Measurements from ENCODE around the gene SPTBN1. TPM values are rescaled to one million over a fixed set of nuclear protein-coding genes. Genes with fewer than 3 reads are reported as not detected.

Gene SPTBN1
- total and polyA plus RNA-seq, 2 of the 13 experiments (the other 11 are each of a cell fraction or from before 2014, with no cell fraction given), result 123 to 299 TPM

DNA sequence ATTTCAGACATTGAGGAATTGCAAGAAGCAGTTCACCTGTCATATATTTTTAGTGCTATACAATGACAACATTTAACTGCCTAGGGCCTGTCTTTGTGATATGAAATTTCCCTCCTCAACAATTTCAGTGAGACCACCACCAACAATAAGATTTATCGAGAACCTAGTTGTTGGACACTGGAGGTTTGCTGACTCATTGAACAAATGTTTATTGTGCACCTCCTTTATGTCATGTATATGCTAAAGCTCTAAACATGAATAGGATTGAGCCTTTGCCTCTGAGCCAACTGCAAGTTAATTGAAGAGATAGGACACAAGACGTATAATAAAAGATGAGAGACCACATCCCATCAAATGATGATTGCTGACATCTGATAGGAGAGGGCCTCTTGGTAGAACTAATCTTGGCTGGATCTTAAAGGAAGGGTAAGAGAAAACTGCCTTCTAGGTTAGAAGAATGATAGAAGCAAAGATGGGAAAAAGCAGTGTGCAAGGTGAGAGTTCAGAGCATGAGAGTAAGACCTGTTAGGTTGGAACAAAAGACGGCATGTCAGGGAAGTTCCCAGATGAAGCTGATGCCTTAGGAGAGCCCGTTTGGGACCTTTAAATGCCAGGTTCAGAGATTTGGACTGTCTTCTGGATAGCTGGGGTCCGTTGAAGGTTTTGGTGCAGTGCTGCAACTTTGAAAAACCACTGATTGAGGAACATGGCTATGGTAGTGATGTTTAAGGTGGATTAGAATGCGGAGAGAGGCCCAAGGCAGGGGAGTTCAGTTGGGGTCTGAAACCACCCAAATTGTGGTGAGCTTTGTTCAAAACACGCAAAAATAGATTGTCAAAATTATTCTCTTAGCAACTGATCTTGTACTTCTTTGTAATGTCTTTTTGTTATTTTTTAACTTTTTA is 134.3 kb downstream of the SPTBN1 start (continued):
- TF ChIP-seq SSRP1 (CRISPR knock-in tag; IDR thresholded peaks at IDR 0.05) (peak; percentile 49; the same call in 1 of the 2 replicates), ZNF549 (CRISPR knock-in tag; IDR thresholded peaks at IDR 0.05) (no peak), ZNF124 (CRISPR knock-in tag; IDR thresholded peaks at IDR 0.05) (0 out of 2 replicates have a peak, but pooled peaks have one; percentile 9), ZNF644 (CRISPR knock-in tag; IDR thresholded peaks at IDR 0.05; ENCODE audit: low read depth) (no peak), U2AF1 (optimal IDR thresholded peaks at IDR 0.05; ENCODE audit: low read depth, low read length) (no peak), PPARG (CRISPR knock-in tag; conservative IDR thresholded peaks at IDR 0.05) (no peak; the same call in 1 of the 2 replicates), DMAP1 (CRISPR knock-in tag; IDR thresholded peaks at IDR 0.05) (no peak; the same call in 1 of the 2 replicates), POLR2A (IDR thresholded peaks at IDR 0.05; ENCODE audit: insufficient read depth in 1 of 2, low read depth in 2 of 2, low read length in 2 of 2) (0 out of 4 replicates have a peak, but pooled peaks of 1 of the 2 experiments have one; percentile 19), ZMYM2 (CRISPR knock-in tag; IDR thresholded peaks at IDR 0.05) (0 out of 2 replicates have a peak, but pooled peaks have one; percentile 1), TAF15 (IDR thresholded peaks at IDR 0.05; ENCODE audit: low read depth, low read length, poor library complexity, severe bottlenecking) (no peak), HNF1B (CRISPR knock-in tag; IDR thresholded peaks at IDR 0.05) (0 out of 2 replicates have a peak, but pooled peaks have one; percentile 25)
- TF ChIP-seq, protein P1, sequence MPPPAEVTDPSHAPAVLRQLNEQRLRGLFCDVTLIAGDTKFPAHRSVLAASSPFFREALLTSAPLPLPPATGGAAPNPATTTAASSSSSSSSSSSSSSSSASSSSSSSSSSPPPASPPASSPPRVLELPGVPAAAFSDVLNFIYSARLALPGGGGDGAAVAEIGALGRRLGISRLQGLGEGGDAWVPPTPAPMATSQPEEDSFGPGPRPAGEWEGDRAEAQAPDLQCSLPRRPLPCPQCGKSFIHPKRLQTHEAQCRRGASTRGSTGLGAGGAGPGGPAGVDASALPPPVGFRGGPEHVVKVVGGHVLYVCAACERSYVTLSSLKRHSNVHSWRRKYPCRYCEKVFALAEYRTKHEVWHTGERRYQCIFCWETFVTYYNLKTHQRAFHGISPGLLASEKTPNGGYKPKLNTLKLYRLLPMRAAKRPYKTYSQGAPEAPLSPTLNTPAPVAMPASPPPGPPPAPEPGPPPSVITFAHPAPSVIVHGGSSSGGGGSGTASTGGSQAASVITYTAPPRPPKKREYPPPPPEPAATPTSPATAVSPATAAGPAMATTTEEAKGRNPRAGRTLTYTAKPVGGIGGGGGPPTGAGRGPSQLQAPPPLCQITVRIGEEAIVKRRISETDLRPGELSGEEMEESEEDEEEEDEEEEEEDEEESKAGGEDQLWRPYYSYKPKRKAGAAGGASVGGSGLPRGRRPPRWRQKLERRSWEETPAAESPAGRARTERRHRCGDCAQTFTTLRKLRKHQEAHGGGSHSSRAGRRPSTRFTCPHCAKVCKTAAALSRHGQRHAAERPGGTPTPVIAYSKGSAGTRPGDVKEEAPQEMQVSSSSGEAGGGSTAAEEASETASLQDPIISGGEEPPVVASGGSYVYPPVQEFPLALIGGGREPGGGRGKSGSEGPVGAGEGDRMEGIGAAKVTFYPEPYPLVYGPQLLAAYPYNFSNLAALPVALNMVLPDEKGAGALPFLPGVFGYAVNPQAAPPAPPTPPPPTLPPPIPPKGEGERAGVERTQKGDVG (CRISPR knock-in tag; IDR thresholded peaks at IDR 0.05; ENCODE audit: borderline replicate concordance), result no peak
- TF ChIP-seq, protein P2, sequence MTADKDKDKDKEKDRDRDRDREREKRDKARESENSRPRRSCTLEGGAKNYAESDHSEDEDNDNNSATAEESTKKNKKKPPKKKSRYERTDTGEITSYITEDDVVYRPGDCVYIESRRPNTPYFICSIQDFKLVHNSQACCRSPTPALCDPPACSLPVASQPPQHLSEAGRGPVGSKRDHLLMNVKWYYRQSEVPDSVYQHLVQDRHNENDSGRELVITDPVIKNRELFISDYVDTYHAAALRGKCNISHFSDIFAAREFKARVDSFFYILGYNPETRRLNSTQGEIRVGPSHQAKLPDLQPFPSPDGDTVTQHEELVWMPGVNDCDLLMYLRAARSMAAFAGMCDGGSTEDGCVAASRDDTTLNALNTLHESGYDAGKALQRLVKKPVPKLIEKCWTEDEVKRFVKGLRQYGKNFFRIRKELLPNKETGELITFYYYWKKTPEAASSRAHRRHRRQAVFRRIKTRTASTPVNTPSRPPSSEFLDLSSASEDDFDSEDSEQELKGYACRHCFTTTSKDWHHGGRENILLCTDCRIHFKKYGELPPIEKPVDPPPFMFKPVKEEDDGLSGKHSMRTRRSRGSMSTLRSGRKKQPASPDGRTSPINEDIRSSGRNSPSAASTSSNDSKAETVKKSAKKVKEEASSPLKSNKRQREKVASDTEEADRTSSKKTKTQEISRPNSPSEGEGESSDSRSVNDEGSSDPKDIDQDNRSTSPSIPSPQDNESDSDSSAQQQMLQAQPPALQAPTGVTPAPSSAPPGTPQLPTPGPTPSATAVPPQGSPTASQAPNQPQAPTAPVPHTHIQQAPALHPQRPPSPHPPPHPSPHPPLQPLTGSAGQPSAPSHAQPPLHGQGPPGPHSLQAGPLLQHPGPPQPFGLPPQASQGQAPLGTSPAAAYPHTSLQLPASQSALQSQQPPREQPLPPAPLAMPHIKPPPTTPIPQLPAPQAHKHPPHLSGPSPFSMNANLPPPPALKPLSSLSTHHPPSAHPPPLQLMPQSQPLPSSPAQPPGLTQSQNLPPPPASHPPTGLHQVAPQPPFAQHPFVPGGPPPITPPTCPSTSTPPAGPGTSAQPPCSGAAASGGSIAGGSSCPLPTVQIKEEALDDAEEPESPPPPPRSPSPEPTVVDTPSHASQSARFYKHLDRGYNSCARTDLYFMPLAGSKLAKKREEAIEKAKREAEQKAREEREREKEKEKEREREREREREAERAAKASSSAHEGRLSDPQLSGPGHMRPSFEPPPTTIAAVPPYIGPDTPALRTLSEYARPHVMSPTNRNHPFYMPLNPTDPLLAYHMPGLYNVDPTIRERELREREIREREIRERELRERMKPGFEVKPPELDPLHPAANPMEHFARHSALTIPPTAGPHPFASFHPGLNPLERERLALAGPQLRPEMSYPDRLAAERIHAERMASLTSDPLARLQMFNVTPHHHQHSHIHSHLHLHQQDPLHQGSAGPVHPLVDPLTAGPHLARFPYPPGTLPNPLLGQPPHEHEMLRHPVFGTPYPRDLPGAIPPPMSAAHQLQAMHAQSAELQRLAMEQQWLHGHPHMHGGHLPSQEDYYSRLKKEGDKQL (CRISPR knock-in tag; IDR thresholded peaks at IDR 0.05; ENCODE audit: low read depth), result no peak
- TF ChIP-seq, protein P3, sequence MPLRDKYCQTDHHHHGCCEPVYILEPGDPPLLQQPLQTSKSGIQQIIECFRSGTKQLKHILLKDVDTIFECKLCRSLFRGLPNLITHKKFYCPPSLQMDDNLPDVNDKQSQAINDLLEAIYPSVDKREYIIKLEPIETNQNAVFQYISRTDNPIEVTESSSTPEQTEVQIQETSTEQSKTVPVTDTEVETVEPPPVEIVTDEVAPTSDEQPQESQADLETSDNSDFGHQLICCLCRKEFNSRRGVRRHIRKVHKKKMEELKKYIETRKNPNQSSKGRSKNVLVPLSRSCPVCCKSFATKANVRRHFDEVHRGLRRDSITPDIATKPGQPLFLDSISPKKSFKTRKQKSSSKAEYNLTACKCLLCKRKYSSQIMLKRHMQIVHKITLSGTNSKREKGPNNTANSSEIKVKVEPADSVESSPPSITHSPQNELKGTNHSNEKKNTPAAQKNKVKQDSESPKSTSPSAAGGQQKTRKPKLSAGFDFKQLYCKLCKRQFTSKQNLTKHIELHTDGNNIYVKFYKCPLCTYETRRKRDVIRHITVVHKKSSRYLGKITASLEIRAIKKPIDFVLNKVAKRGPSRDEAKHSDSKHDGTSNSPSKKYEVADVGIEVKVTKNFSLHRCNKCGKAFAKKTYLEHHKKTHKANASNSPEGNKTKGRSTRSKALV (CRISPR knock-in tag; IDR thresholded peaks at IDR 0.05), result no peak
- TF ChIP-seq, protein P4, sequence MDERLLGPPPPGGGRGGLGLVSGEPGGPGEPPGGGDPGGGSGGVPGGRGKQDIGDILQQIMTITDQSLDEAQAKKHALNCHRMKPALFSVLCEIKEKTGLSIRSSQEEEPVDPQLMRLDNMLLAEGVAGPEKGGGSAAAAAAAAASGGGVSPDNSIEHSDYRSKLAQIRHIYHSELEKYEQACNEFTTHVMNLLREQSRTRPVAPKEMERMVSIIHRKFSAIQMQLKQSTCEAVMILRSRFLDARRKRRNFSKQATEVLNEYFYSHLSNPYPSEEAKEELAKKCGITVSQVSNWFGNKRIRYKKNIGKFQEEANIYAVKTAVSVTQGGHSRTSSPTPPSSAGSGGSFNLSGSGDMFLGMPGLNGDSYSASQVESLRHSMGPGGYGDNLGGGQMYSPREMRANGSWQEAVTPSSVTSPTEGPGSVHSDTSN (CRISPR knock-in tag; IDR thresholded peaks at IDR 0.05), result no peak
